GM23338 (cell line): Measurements from ENCODE around the gene RPL10A. TPM values are rescaled to one million over a fixed set of nuclear protein-coding genes. Genes with fewer than 3 reads are reported as not detected.

Experiments used
- ATAC-seq: fragments of 200-7000 bp; cut with Tn5 transposase; 3 replicates; pipeline ENCODE4 v1.9.1; 2020
- DNase-seq: peaks from one replicate; pipeline ENCODE4 v3.0.0-alpha.2; 2015; ENCODE audit warnings: low spot score
- H2AFZ ChIP-seq: fragments of 200-600 bp; sonication (generic); 2 replicates; pipeline ENCODE4 v1.8.0; 2016; ENCODE audit warnings: antibody characterized with exemption, mild to moderate bottlenecking, moderate library complexity
- H3F3A ChIP-seq: fragments of 200-600 bp; sonication (generic); replicated peaks from 2 replicates; pipeline ENCODE4 v1.8.0; 2017; ENCODE audit warnings: antibody characterized with exemption, mixed run types, low read depth
- H3K27ac ChIP-seq: fragments of 200-600 bp; sonication (generic); 2 replicates; pipeline ENCODE4 v1.6.1; 2016; ENCODE audit warnings: low read depth
- H3K27me3 ChIP-seq: fragments of 200-600 bp; sonication (generic); 2 replicates; pipeline ENCODE4 v1.8.0; 2016; ENCODE audit warnings: mild to moderate bottlenecking, mixed run types, moderate library complexity; ENCODE audit not compliant: insufficient read depth
- H3K36me3 ChIP-seq: fragments of 200-600 bp; sonication (generic); 2 replicates; pipeline ENCODE4 v1.8.0; 2016; ENCODE audit warnings: mild to moderate bottlenecking; ENCODE audit not compliant: insufficient read depth
- H3K4me1 ChIP-seq: fragments of 200-600 bp; sonication (generic); 2 replicates; pipeline ENCODE4 v1.8.0; 2016; ENCODE audit warnings: mild to moderate bottlenecking, moderate library complexity; ENCODE audit not compliant: insufficient read depth
- H3K4me2 ChIP-seq: fragments of 200-600 bp; sonication (generic); 2 replicates; pipeline ENCODE4 v1.7.1; 2017; ENCODE audit warnings: mixed run types
- H3K4me3 ChIP-seq: fragments of 200-600 bp; sonication (generic); 2 replicates; pipeline ENCODE4 v1.6.1; 2016; ENCODE audit warnings: mixed run types
- H3K79me2 ChIP-seq: fragments of 200-600 bp; sonication (generic); replicated peaks from 2 replicates; pipeline ENCODE4 v1.8.0; 2017; ENCODE audit warnings: mild to moderate bottlenecking; ENCODE audit not compliant: insufficient read depth
- H3K9me2 ChIP-seq: fragments of 200-600 bp; sonication (generic); 2 replicates; pipeline ENCODE4 v1.8.0; 2017; ENCODE audit not compliant: insufficient read depth
- H4K20me1 ChIP-seq: fragments of 200-600 bp; sonication (generic); replicated peaks from 2 replicates; pipeline ENCODE4 v1.8.0; 2017; ENCODE audit warnings: mild to moderate bottlenecking; ENCODE audit not compliant: insufficient read depth
- H3K27ac Mint-ChIP-seq: 2 replicates; pipeline ENCODE4 v1.8.0; 2020; ENCODE audit warnings: inconsistent platforms, mild to moderate bottlenecking, moderate library complexity, mixed read lengths
- H3K27me3 Mint-ChIP-seq: 3 replicates; pipeline ENCODE4 v1.8.0; 2022; ENCODE audit warnings: low read depth, mild to moderate bottlenecking, moderate library complexity, mixed read lengths, inconsistent platforms; ENCODE audit not compliant: insufficient read depth, poor library complexity
- H3K36me3 Mint-ChIP-seq: 3 replicates; pipeline ENCODE4 v1.8.0; 2021; ENCODE audit warnings: low read depth, mild to moderate bottlenecking, inconsistent platforms, moderate library complexity, mixed read lengths
- H3K4me1 Mint-ChIP-seq: 3 replicates; pipeline ENCODE4 v1.8.0; 2020; ENCODE audit warnings: mild to moderate bottlenecking, inconsistent platforms, mixed read lengths
- H3K4me3 Mint-ChIP-seq: 3 replicates; pipeline ENCODE4 v1.8.0; 2021; ENCODE audit warnings: moderate library complexity, mild to moderate bottlenecking, inconsistent platforms, mixed read lengths
- H3K9me3 Mint-ChIP-seq: 3 replicates; pipeline ENCODE4 v1.8.0; 2020; ENCODE audit warnings: moderate library complexity, mild to moderate bottlenecking, inconsistent platforms, mixed read lengths
- CREB1 ChIP-seq: fragments of 250-450 bp; sonication (Bioruptor Pico); IDR thresholded peaks from 2 replicates; pipeline ENCODE4 v1.5.0; 2020; ENCODE audit warnings: low read depth, mild to moderate bottlenecking, moderate library complexity
- EZH2 ChIP-seq: fragments of 200-600 bp; sonication (generic); IDR thresholded peaks from one replicate; pipeline ENCODE4 v1.8.0; 2017; ENCODE audit warnings: antibody characterized with exemption, mild to moderate bottlenecking, low read depth; ENCODE audit not compliant: unreplicated experiment
- EZH2phosphoT487 ChIP-seq: fragments of 200-600 bp; sonication (generic); IDR thresholded peaks from one replicate; pipeline ENCODE4 v1.8.1; 2018; ENCODE audit warnings: antibody characterized with exemption; ENCODE audit not compliant: unreplicated experiment
- JUNB ChIP-seq: IDR thresholded peaks from one replicate; pipeline ENCODE4 v1.6.1; 2016; ENCODE audit warnings: antibody characterized with exemption; ENCODE audit not compliant: unreplicated experiment
- NANOG ChIP-seq: IDR thresholded peaks from 2 replicates; pipeline ENCODE4 v1.6.1; 2016; ENCODE audit warnings: antibody characterized with exemption, borderline replicate concordance
- POLR2AphosphoS5 ChIP-seq: IDR thresholded peaks from 2 replicates; pipeline ENCODE4 v1.6.1; 2016; ENCODE audit warnings: antibody characterized with exemption, low read depth
- STAT1 ChIP-seq: IDR thresholded peaks from one replicate; pipeline ENCODE4 v1.6.1; 2016; ENCODE audit warnings: antibody characterized with exemption; ENCODE audit not compliant: unreplicated experiment
- ZNF114 ChIP-seq: fragments of 250-450 bp; sonication (Bioruptor Pico); IDR thresholded peaks from 2 replicates; pipeline ENCODE4 v1.5.0; 2020; ENCODE audit warnings: mild to moderate bottlenecking, moderate library complexity
- ZNF331 ChIP-seq: fragments of 250-450 bp; sonication (Bioruptor Pico); IDR thresholded peaks from 2 replicates; pipeline ENCODE4 v1.5.0; 2020; ENCODE audit warnings: low read depth, mild to moderate bottlenecking, moderate library complexity
- polyA plus RNA-seq: library from polyadenylated mRNA; unstranded; fragments of >200 nt; fragmentation: Nextera tagmentation; extraction: Ambion mirVana; gene quantifications from 2 replicates; pipeline ENCODE4 v1.2.1, GENCODE V29; 2016
- total RNA-seq: library from RNA; depleted of rRNA; stranded (reverse); fragments of >200 nt; shearing (Covaris generic); gene quantifications from 2 replicates; pipeline ENCODE4 v1.2.3, GENCODE V29; 2014
- TF ChIP-seq, protein P1 (sequence below): IDR thresholded peaks from one replicate; pipeline ENCODE4 v1.6.1; 2018; ENCODE audit warnings: antibody characterized with exemption; ENCODE audit not compliant: unreplicated experiment
- TF ChIP-seq, protein P2 (sequence below), 2 experiments: fragments of 200-600 bp in 1 of 2; sonication (generic) in 1 of 2; conservative IDR thresholded peaks; 2 replicates each; pipeline versions ENCODE4 v1.5.1 to v1.6.1; 2016 to 2017; ENCODE audit warnings: antibody characterized with exemption in 2 of 2, low read depth in 2 of 2, mild to moderate bottlenecking in 2 of 2, moderate library complexity in 1 of 2
- TF ChIP-seq, protein P3 (sequence below): fragments of 250-450 bp; sonication (Bioruptor Pico); IDR thresholded peaks from 2 replicates; pipeline ENCODE4 v1.5.0; 2020; ENCODE audit warnings: mild to moderate bottlenecking, moderate library complexity
- TF ChIP-seq, protein P4 (sequence below): IDR thresholded peaks from 2 replicates; pipeline ENCODE4 v1.6.1; 2016; ENCODE audit warnings: antibody characterized with exemption

RPL10A gene
- total and polyA plus RNA-seq, 2 experiments from 2014 or later, result 730 to 1,297 TPM

DNA sequence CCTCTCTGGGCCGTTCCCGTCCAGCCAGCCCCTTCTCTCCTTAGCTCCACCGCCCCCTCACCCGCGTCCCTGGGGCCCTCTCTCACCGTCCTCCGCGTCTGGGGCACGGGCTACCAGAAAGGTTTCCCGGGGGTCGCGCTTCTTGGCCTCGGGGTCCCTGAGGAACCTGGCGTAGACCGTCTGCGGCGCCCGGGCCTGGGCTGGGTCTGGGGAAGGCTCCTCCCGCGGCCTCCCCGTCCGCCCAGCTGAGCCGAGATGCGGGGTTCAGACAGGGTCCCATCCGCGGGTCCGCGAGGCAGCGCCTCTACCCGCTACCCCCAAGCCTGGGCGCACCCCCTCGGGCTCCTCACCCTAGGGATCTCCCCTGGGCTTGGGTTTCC is 43.4 kb downstream of the RPL10A start:
- Mint-ChIP-seq H3K27ac (no peak overlapping the region), H3K9me3 (no peaks in the 10 kb centered on the region), H3K36me3 (no peaks in the 10 kb centered on the region), H3K4me1 (peaks cover 48% of the 10 kb centered on the region), H3K27me3 (peaks cover 24% of the 10 kb centered on the region), H3K4me3 (peak overlapping the region; percentile 59)
- Histone ChIP-seq H3F3A (no peaks in the 10 kb centered on the region), H4K20me1 (no peaks in the 10 kb centered on the region), H3K36me3 (no peaks in the 10 kb centered on the region), H2AFZ (peak overlapping the region; percentile 90), H3K4me2 (peak overlapping the region; percentile 93), H3K27me3 (peaks cover 28% of the 10 kb centered on the region), H3K27ac (no peak overlapping the region), H3K4me3 (peak overlapping the region; percentile 65), H3K9me2 (no peaks in the 10 kb centered on the region), H3K79me2 (no peaks in the 10 kb centered on the region), H3K4me1 (peaks cover 40% of the 10 kb centered on the region)
- TF ChIP-seq CREB1 (CRISPR knock-in tag) (no peak), JUNB (no peak), ZNF114 (CRISPR knock-in tag) (no peak), STAT1 (no peak), POLR2AphosphoS5 (no peak), EZH2 (no peak), NANOG (no peak), ZNF331 (no peak), EZH2phosphoT487 (no peak)
- TF ChIP-seq, protein P1, sequence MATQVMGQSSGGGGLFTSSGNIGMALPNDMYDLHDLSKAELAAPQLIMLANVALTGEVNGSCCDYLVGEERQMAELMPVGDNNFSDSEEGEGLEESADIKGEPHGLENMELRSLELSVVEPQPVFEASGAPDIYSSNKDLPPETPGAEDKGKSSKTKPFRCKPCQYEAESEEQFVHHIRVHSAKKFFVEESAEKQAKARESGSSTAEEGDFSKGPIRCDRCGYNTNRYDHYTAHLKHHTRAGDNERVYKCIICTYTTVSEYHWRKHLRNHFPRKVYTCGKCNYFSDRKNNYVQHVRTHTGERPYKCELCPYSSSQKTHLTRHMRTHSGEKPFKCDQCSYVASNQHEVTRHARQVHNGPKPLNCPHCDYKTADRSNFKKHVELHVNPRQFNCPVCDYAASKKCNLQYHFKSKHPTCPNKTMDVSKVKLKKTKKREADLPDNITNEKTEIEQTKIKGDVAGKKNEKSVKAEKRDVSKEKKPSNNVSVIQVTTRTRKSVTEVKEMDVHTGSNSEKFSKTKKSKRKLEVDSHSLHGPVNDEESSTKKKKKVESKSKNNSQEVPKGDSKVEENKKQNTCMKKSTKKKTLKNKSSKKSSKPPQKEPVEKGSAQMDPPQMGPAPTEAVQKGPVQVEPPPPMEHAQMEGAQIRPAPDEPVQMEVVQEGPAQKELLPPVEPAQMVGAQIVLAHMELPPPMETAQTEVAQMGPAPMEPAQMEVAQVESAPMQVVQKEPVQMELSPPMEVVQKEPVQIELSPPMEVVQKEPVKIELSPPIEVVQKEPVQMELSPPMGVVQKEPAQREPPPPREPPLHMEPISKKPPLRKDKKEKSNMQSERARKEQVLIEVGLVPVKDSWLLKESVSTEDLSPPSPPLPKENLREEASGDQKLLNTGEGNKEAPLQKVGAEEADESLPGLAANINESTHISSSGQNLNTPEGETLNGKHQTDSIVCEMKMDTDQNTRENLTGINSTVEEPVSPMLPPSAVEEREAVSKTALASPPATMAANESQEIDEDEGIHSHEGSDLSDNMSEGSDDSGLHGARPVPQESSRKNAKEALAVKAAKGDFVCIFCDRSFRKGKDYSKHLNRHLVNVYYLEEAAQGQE, result no peak
- TF ChIP-seq, protein P2, sequence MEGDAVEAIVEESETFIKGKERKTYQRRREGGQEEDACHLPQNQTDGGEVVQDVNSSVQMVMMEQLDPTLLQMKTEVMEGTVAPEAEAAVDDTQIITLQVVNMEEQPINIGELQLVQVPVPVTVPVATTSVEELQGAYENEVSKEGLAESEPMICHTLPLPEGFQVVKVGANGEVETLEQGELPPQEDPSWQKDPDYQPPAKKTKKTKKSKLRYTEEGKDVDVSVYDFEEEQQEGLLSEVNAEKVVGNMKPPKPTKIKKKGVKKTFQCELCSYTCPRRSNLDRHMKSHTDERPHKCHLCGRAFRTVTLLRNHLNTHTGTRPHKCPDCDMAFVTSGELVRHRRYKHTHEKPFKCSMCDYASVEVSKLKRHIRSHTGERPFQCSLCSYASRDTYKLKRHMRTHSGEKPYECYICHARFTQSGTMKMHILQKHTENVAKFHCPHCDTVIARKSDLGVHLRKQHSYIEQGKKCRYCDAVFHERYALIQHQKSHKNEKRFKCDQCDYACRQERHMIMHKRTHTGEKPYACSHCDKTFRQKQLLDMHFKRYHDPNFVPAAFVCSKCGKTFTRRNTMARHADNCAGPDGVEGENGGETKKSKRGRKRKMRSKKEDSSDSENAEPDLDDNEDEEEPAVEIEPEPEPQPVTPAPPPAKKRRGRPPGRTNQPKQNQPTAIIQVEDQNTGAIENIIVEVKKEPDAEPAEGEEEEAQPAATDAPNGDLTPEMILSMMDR (conservative IDR thresholded peaks at IDR 0.05; ENCODE audit: low read depth in 2 of 2), result no peak
- TF ChIP-seq, protein P3, sequence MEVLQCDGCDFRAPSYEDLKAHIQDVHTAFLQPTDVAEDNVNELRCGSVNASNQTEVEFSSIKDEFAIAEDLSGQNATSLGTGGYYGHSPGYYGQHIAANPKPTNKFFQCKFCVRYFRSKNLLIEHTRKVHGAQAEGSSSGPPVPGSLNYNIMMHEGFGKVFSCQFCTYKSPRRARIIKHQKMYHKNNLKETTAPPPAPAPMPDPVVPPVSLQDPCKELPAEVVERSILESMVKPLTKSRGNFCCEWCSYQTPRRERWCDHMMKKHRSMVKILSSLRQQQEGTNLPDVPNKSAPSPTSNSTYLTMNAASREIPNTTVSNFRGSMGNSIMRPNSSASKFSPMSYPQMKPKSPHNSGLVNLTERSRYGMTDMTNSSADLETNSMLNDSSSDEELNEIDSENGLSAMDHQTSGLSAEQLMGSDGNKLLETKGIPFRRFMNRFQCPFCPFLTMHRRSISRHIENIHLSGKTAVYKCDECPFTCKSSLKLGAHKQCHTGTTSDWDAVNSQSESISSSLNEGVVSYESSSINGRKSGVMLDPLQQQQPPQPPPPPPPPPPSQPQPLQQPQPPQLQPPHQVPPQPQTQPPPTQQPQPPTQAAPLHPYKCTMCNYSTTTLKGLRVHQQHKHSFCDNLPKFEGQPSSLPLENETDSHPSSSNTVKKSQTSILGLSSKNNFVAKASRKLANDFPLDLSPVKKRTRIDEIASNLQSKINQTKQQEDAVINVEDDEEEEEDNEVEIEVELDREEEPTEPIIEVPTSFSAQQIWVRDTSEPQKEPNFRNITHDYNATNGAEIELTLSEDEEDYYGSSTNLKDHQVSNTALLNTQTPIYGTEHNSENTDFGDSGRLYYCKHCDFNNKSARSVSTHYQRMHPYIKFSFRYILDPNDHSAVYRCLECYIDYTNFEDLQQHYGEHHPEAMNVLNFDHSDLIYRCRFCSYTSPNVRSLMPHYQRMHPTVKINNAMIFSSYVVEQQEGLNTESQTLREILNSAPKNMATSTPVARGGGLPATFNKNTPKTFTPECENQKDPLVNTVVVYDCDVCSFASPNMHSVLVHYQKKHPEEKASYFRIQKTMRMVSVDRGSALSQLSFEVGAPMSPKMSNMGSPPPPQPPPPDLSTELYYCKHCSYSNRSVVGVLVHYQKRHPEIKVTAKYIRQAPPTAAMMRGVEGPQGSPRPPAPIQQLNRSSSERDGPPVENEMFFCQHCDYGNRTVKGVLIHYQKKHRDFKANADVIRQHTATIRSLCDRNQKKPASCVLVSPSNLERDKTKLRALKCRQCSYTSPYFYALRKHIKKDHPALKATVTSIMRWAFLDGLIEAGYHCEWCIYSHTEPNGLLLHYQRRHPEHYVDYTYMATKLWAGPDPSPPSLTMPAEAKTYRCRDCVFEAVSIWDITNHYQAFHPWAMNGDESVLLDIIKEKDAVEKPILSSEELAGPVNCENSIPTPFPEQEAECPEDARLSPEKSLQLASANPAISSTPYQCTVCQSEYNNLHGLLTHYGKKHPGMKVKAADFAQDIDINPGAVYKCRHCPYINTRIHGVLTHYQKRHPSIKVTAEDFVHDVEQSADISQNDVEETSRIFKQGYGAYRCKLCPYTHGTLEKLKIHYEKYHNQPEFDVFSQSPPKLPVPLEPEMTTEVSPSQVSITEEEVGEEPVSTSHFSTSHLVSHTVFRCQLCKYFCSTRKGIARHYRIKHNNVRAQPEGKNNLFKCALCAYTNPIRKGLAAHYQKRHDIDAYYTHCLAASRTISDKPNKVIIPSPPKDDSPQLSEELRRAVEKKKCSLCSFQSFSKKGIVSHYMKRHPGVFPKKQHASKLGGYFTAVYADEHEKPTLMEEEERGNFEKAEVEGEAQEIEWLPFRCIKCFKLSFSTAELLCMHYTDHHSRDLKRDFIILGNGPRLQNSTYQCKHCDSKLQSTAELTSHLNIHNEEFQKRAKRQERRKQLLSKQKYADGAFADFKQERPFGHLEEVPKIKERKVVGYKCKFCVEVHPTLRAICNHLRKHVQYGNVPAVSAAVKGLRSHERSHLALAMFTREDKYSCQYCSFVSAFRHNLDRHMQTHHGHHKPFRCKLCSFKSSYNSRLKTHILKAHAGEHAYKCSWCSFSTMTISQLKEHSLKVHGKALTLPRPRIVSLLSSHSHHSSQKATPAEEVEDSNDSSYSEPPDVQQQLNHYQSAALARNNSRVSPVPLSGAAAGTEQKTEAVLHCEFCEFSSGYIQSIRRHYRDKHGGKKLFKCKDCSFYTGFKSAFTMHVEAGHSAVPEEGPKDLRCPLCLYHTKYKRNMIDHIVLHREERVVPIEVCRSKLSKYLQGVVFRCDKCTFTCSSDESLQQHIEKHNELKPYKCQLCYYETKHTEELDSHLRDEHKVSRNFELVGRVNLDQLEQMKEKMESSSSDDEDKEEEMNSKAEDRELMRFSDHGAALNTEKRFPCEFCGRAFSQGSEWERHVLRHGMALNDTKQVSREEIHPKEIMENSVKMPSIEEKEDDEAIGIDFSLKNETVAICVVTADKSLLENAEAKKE (CRISPR knock-in tag), result no peak
- TF ChIP-seq, protein P4, sequence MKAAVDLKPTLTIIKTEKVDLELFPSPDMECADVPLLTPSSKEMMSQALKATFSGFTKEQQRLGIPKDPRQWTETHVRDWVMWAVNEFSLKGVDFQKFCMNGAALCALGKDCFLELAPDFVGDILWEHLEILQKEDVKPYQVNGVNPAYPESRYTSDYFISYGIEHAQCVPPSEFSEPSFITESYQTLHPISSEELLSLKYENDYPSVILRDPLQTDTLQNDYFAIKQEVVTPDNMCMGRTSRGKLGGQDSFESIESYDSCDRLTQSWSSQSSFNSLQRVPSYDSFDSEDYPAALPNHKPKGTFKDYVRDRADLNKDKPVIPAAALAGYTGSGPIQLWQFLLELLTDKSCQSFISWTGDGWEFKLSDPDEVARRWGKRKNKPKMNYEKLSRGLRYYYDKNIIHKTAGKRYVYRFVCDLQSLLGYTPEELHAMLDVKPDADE, result no peak
- DNase-seq (peak; percentile 47), ATAC-seq (peak; percentile 54)
